Glutamatergic neuron (in vitro differentiated cells): ENCODE results near the gene NOM1. TPM values are rescaled to one million over a fixed set of nuclear protein-coding genes. Genes with fewer than 3 reads are reported as not detected.

Experiments used
- DNase-seq: peaks from one replicate; pipeline ENCODE4 v3.0.0; 2022
- H3K27ac Mint-ChIP-seq: one replicate; pipeline ENCODE4 v1.8.0; 2020; ENCODE audit warnings: mild to moderate bottlenecking, mixed read lengths, inconsistent platforms; ENCODE audit not compliant: unreplicated experiment
- H3K27me3 Mint-ChIP-seq: one replicate; pipeline ENCODE4 v1.8.0; 2020; ENCODE audit warnings: mild to moderate bottlenecking, moderate library complexity, mixed read lengths, inconsistent platforms; ENCODE audit not compliant: unreplicated experiment
- H3K36me3 Mint-ChIP-seq: one replicate; pipeline ENCODE4 v1.8.0; 2020; ENCODE audit warnings: mild to moderate bottlenecking, mixed read lengths, inconsistent platforms; ENCODE audit not compliant: unreplicated experiment
- H3K4me1 Mint-ChIP-seq: one replicate; pipeline ENCODE4 v1.8.0; 2020; ENCODE audit warnings: mild to moderate bottlenecking, low read depth, mixed read lengths, inconsistent platforms; ENCODE audit not compliant: unreplicated experiment
- H3K4me3 Mint-ChIP-seq: one replicate; pipeline ENCODE4 v1.8.0; 2020; ENCODE audit warnings: mild to moderate bottlenecking, mixed read lengths, inconsistent platforms; ENCODE audit not compliant: unreplicated experiment
- H3K9me3 Mint-ChIP-seq: one replicate; pipeline ENCODE4 v1.8.0; 2020; ENCODE audit warnings: mild to moderate bottlenecking, moderate library complexity, mixed read lengths, inconsistent platforms; ENCODE audit not compliant: unreplicated experiment
- CTCF ChIP-seq: fragments of 200-600 bp; sonication (generic); IDR thresholded peaks from one replicate; pipeline ENCODE4 v1.5.0; 2021; ENCODE audit not compliant: partially characterized antibody, unreplicated experiment
- total RNA-seq: library from RNA; stranded (reverse); fragmentation: NEBNext Ultra II Directional; extraction: Animal tissue kit (Norgen Biotek cat#: 25700); gene quantifications from one replicate; pipeline ENCODE4 v1.2.1, GENCODE V29; 2021; ENCODE audit not compliant: unreplicated experiment

Gene NOM1
- total RNA-seq, 1 donor from 2014 or later, result 18.0 TPM

GRCh38 chr7:156988343-156989185 is 39.1 kb downstream of the NOM1 start:
- TF ChIP-seq CTCF, result no peak
- H3K27me3 Mint-ChIP-seq, result peaks cover 5% of the 10 kb centered on the region
- no peaks in the 10 kb centered on the region for H3K36me3 Mint-ChIP-seq
- peaks cover 5% of the 10 kb centered on the region for H3K9me3 Mint-ChIP-seq
- H3K4me1 Mint-ChIP-seq, result no peaks in the 10 kb centered on the region
- no peak for DNase-seq
- H3K27ac Mint-ChIP-seq, result no peak overlapping the region
- H3K4me3 Mint-ChIP-seq, result peak overlapping the region; percentile 28

GRCh38 chr7:156989766-156990535 is 40.4 kb downstream of the NOM1 start:
- Mint-ChIP-seq H3K27me3 (peaks cover 7% of the 10 kb centered on the region), H3K4me1 (no peaks in the 10 kb centered on the region), H3K4me3 (no peak overlapping the region), H3K36me3 (no peaks in the 10 kb centered on the region), H3K9me3 (peaks cover 5% of the 10 kb centered on the region), H3K27ac (no peak overlapping the region)
- TF ChIP-seq CTCF, result no peak
- no peak for DNase-seq

GRCh38 chr7:156993021-156993924 is 43.8 kb downstream of the NOM1 start:
- TF ChIP-seq CTCF, result no peak
- Mint-ChIP-seq H3K4me3 (no peak overlapping the region), H3K36me3 (peaks cover 10% of the 10 kb centered on the region), H3K27me3 (peaks cover 19% of the 10 kb centered on the region), H3K27ac (no peak overlapping the region), H3K4me1 (no peaks in the 10 kb centered on the region), H3K9me3 (peaks cover 5% of the 10 kb centered on the region)
- DNase-seq, result no peak

GRCh38 chr7:156993925-156994235 is 44.4 kb downstream of the NOM1 start:
- H3K4me1 Mint-ChIP-seq, result no peaks in the 10 kb centered on the region
- no peak for TF ChIP-seq CTCF
- peaks cover 3% of the 10 kb centered on the region for H3K9me3 Mint-ChIP-seq
- no peak overlapping the region for H3K27ac Mint-ChIP-seq
- no peak for DNase-seq
- H3K36me3 Mint-ChIP-seq, result peaks cover 10% of the 10 kb centered on the region
- peaks cover 21% of the 10 kb centered on the region for H3K27me3 Mint-ChIP-seq
- H3K4me3 Mint-ChIP-seq, result no peak overlapping the region
